HG03575 (cell line): ENCODE data around the gene SLC19A1.
"Not testable (repeated sequence)": the region's sequence is repeated elsewhere in the genome, so short reads cannot be mapped to it uniquely, and the experiment has no call there.

ENCODE experiments used
- ATAC-seq: cut with Tn5 transposase; IDR thresholded peaks from one replicate; pipeline ENCODE4 v1.9.1; 2021; ENCODE audit not compliant: unreplicated experiment, insufficient number of reproducible peaks, low FRiP score; ENCODE audit errors: extremely low read depth

SLC19A1 gene

GRCh38 chr21:45501081-45502005 is 40.9 kb downstream of the SLC19A1 start:
- not testable (repeated sequence) for ATAC-seq

GRCh38 chr21:45499970-45500577 is 42.2 kb downstream of the SLC19A1 start:
- no peak for ATAC-seq

GRCh38 chr21:45499201-45499750 is 43.0 kb downstream of the SLC19A1 start:
- ATAC-seq: no peak

GRCh38 chr21:45498646-45499000 is 43.6 kb downstream of the SLC19A1 start:
- no peak for ATAC-seq

DNA sequence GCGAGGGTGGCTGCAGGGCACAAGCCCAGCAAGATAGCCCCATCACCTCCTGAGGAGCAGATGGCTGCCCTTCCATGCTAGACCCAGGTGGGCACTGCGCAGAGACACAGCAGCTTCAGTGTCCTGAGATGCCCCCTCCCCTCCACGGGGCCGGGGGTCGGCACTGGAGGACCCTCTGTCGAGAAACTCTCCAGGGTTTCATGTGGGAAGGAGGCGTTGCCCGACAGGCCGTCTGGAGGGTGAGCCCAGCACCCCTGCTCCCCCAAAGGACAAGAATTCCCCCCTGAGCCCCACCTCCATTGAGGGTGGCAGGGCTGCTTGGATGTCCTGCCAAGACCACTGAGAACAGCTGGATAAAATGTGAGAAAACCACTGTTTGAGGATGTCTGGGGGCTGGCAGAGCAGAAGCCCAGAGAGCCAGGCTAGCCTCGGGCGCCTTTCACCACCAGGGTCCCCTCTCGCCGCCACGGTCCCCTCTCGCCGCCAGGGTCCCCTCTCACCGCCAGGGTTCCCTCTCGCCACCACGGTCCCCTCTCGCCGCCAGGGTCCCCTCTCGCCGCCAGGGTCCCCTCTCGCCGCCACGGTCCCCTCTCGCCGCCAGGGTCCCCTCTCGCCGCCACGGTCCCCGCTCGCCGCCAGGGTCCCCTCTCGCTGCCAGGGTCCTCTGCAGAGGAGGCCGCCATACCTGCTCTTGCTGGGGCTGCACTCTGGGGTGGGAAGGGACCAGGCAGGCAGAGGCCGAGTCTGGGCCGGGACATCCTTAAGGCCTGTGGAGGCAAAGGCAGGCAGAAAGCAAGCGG is 44.2 kb downstream of the SLC19A1 start:
- no peak for ATAC-seq

DNA sequence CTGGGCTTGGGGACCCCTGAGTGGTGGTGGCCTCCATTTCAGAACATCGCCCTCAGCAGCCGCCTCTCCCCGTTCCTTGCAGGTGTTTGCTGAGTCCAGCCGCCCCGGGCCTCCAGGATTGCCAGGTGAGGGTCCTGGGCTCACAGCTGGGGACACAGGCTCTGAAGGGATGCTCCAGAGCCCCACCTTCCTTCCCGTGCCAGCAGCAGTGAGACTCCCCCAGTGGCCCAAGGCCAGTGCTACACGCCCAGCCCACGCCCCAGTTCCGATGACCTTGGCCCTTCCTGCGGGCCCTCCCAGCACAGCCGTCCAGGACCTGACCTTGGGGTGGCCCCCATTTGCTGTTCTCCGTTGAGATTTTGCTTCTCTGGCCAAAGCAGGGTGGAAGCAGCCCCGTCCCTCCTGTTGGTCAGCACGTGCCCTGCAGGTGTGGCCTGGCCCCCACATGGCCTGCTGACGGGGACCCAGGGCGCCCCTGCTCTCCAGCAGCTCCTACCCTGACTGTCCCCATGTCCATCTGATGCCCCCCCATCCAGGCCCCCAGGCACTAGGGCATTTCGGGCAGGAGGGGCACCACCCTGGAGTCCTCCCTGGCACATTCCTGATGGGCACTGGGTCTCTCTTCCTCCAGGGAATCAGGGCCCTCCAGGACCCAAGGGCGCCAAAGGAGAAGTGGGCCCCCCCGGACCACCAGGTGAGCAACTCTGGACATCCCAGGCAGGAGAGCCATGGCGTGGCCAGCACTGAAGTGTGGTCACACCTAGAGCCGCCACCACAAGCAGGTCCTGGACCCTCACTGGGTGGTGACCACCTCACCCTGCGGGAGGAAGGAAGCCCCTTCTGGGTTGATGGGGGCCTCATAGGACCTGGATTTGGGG is 45.0 kb downstream of the SLC19A1 start:
- no peak for ATAC-seq

DNA sequence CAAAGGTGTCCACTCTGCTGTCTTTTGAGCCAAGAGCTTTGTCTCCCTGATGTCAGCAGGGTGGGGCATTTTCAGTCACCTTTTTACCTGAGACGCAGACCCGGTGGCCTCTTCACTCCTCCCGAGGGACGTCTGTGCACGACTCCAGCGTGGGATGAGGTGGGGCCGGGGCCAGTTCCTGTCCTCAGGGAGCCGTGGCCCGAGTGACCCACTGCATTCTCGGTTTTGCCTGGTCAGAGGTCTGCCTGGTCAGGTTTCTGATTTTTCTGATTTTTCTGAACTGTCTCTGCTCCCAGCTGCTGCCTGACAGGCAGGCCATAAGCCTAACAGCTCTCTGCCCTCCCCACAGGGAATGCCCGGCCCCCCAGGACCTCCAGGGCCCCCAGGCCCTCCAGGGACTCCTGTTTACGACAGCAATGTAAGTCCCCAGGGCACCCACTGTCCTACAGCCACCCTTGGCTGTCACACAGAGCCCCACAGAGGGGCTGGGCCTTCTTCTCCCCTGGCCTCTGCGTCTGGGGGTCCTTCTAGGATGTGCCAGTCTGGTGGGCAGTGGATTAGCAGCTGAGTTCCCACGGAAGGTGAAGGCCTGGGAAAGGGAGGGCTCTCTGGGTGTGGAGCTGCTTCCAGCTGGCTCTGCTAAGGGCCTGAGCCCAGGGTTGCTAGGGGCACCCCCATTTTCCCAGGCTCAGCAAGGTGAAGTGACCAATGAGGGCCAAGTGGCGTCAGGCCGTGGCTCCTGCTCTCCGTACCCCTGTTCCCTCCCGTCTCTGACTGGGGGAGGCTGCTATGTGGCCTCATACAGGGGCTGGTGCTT is 45.9 kb downstream of the SLC19A1 start:
- ATAC-seq: no peak

DNA sequence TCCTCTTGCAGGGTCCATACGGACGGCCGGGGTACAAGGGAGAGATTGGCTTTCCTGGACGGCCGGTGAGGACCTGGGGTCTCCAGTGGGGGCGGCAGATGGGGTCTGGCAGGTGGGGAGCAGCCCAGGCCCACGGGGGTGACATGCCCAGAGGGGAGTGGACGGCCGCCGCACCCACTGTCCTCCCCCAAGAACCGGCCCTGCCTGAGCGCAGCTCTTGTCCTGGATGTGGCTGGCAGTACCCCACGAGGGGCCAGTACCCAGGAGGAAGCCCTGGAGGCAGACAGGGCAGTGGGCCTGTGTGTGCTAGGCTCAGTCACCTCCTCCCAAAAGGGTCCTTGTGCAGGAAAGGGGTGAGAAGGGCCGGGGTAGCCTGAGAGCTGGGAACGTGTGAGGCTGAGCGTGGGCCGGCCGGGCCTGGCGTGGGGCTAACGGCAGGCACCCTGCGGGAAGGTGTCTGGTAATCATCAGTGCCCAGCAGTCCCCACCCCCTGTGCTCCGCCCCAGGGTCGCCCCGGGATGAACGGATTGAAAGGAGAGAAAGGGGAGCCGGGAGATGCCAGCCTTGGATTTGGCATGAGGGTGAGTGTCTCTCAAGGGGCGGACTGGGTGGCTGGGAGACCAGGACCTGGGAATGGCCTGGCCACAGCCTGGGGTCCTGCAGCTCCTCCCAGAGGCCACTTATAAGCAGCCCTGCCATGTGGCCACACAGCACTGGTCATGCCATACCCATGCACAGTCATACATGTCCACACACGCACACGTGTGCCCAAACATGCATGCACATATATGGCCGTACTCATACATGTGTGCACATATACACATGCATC is 47.2 kb downstream of the SLC19A1 start:
- no peak for ATAC-seq

GRCh38 chr21:45494135-45494850 is 47.9 kb downstream of the SLC19A1 start:
- ATAC-seq: no peak

- ATAC-seq: no peak
Measured at GRCh38 chr21:45493401-45494001, 48.7 kb downstream of the SLC19A1 start.

GRCh38 chr21:45492765-45493164 is 49.5 kb downstream of the SLC19A1 start:
- no peak for ATAC-seq

GRCh38 chr21:45491623-45492022 is 50.6 kb downstream of the SLC19A1 start:
- no peak for ATAC-seq

DNA sequence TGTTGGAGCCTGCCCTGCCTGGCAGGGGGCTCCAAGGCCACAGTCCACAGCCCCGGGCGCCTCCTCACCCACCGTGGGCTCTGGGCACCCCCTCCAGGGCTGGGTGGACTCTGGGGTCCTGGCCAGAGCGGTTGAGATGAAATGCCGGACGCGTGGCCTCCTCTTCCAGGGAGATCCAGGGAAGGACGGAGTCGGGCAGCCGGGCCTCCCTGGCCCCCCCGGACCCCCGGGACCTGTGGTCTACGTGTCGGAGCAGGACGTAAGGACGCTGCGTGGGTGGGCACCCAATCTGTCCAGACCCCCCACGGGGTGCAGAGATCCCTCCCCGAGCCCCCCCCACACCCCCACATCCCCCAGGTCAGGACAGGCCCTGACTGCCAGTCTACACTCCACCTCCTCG is 51.2 kb downstream of the SLC19A1 start:
- ATAC-seq: no peak

DNA sequence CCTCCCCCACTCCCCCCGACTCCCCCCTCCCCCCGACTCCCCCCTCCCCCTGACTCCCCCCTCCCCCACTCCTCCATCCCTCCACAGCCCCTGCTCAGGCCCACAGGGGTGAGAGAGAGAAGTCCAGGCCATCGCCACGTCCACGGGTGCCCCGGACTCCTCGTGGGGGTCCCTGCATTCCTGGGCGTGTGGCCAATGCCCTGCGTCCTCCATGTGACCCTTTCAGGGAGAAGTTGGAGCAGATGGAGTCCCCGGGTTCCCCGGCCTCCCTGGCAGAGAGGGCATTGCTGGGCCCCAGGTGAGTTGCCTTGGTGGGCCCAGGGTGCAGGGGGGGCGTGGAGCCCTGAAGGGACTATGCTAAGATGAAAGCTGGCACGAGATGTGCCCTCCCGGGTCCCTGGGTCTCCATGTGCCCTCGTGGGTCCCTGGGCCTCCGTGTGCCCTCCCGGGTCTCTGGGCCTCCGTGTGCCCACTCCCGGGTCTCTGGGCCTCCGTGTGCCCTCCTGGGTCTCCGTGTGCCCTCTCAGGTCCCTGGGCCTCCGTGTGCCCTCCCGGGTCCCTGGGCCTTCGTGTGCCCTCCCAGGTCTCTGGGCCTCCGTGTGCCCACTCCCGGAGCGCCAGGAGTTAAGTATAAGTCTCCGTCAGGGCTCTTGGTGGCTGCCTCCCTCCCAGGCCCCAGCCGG is 52.0 kb downstream of the SLC19A1 start:
- ATAC-seq: no peak

DNA sequence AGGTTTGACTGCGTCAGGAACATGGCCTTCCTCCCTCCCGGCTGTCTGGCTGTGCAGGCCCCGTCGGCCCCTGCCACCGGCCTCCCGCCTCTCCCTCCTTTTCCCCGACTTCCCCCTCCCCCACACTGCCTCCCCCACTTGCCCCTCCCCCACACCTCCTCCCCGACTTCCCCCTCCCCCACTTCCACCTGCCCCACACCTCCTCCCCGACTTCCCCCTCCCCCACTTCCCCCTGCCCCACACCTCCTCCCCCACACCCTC is 52.6 kb downstream of the SLC19A1 start:
- ATAC-seq: no peak
